ENCODE results near the gene CAMK4.

GRCh38 chr5:111214052-111214742, 10.0 kb upstream of the CAMK4 start:
- TF ChIP-seq GLI4 (tag by site-specific recombination; IDR thresholded peaks at IDR 0.05) (no peak), SETDB1 (IDR thresholded peaks at IDR 0.05; ENCODE audit: insufficient read length, low read length) (no peak), ZNF362 (tag by site-specific recombination; IDR thresholded peaks at IDR 0.05) (no peak), YY1 (tag by site-specific recombination; IDR thresholded peaks at IDR 0.05) (no peak), ZFP37 (tag by site-specific recombination; IDR thresholded peaks at IDR 0.05) (no peak), ZFP41 (tag by site-specific recombination; IDR thresholded peaks at IDR 0.05; ENCODE audit: borderline replicate concordance) (no peak), CTCF (tag by site-specific recombination; IDR thresholded peaks at IDR 0.05) (no peak), ZNF19 (tag by site-specific recombination; IDR thresholded peaks at IDR 0.05; ENCODE audit: low read depth) (no peak), ZBTB7A (tag by site-specific recombination; IDR thresholded peaks at IDR 0.05; ENCODE audit: low read depth) (no peak), ZNF416 (tag by site-specific recombination; IDR thresholded peaks at IDR 0.05) (no peak), PRDM10 (tag by site-specific recombination; IDR thresholded peaks at IDR 0.05) (no peak)

All from HEK293 (cell line).